Kidney epithelial cell (primary cell): ENCODE data around the gene ENG. TPM values are rescaled to one million over a fixed set of nuclear protein-coding genes. Genes with fewer than 3 reads are reported as not detected.

Experiments used
- DNase-seq: peaks from one replicate; pipeline ENCODE4 v3.0.0-alpha.2; 2010; ENCODE audit warnings: low read depth
- H3K27me3 ChIP-seq: 2 replicates; pipeline ENCODE4 v1.6.0; 2011; ENCODE audit warnings: low read length; ENCODE audit not compliant: control insufficient read depth, insufficient read depth
- H3K36me3 ChIP-seq: 2 replicates; pipeline ENCODE4 v1.5.1; 2011; ENCODE audit warnings: low read length; ENCODE audit not compliant: control insufficient read depth, insufficient read depth
- H3K4me3 ChIP-seq: 2 replicates; pipeline ENCODE4 v1.5.1; 2011; ENCODE audit warnings: low read depth, mild to moderate bottlenecking, control low read depth, low read length
- CTCF ChIP-seq: IDR thresholded peaks from 2 replicates; pipeline ENCODE4 v1.5.1; 2011; ENCODE audit warnings: mild to moderate bottlenecking, moderate library complexity, low read length, control low read depth, inconsistent platforms; ENCODE audit not compliant: insufficient read depth, poor library complexity, severe bottlenecking
- total RNA-seq: library from RNA; depleted of rRNA; stranded (reverse); fragments of >200 nt; gene quantifications from 2 replicates; pipeline ENCODE4 v1.2.3, GENCODE V29; 2015

The ENG gene
- total RNA-seq, 1 donor from 2014 or later = 3.4 TPM

DNA sequence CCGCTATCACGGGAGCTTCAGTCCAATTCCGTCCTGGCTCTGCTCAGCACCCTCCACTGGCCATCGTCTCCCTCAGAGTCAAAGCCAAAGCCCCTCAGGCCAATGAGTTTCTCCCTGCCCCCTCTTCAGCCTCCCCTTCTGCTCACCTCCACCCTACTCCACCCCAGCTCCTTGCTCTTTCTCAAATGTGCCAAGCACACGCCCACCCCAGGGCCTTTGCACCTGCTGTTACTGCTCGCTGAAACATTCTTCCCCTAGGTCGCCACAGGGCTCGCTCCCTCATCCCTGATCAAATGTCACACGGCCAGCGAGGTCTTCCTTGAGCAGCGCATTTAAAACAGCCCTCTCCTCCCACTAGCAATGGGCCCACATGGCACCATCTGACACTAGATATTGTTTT lies 6.3 kb upstream of the ENG start:
- no peak for TF ChIP-seq CTCF
- no peak for DNase-seq
- H3K27me3 ChIP-seq = no peaks in the 10 kb centered on the region
- H3K4me3 ChIP-seq = no peak overlapping the region
- no peaks in the 10 kb centered on the region for H3K36me3 ChIP-seq

GRCh38 chr9:127860260-127860659 lies 5.8 kb upstream of the ENG start:
- Histone ChIP-seq H3K27me3 (no peaks in the 10 kb centered on the region), H3K36me3 (no peaks in the 10 kb centered on the region), H3K4me3 (no peak overlapping the region)
- no peak for DNase-seq
- no peak for TF ChIP-seq CTCF

DNA sequence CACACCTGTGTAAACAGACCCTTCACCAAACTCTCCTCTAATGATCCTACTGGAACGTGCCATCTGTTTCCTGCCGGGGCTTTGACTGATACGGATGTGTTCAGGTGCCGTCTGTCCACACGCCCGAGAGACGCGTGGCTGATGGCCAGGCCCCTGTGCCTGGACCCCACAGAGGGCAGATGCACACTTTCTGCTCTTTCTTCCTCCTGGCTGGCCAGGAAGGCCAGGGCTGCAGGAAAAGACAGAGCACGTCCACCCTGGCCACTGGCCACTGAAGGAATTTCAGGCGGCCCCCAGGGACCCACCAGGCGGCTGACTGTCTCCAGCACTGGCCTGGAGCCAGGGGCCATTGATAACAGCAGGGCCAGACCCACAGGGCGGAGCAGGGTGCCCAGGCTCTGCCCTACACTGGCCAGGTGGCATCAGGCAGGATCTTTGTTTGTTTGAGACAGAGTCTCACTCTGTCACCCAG lies 3.6 kb upstream of the ENG start:
- H3K36me3 ChIP-seq = no peaks in the 10 kb centered on the region
- no peak for TF ChIP-seq CTCF
- no peak for DNase-seq
- no peak overlapping the region for H3K4me3 ChIP-seq
- no peaks in the 10 kb centered on the region for H3K27me3 ChIP-seq

GRCh38 chr9:127857278-127857677 lies 2.8 kb upstream of the ENG start:
- DNase-seq = no peak
- H3K4me3 ChIP-seq = no peak overlapping the region
- H3K36me3 ChIP-seq = no peaks in the 10 kb centered on the region
- no peaks in the 10 kb centered on the region for H3K27me3 ChIP-seq
- TF ChIP-seq CTCF = no peak

DNA sequence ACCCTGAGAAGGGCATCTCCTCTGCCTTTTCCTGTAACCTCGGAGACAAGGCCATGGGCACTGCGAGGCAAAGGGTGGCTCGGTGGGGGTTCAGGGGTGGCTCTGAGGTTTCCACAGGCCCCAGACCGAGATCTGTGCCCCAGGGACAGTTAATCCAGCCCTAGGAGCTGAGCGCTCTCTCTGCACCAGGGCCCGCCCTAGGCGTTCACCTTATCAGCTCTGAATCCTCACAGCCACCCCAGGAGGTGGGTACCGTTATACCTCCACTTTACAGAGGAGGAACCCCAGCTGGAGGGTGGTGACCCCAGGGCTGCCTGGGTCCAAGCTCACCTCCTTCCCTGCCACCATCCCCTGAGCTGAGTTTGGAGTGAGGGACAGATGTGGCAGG lies 2.3 kb upstream of the ENG start:
- H3K27me3 ChIP-seq = no peaks in the 10 kb centered on the region
- no peak overlapping the region for H3K4me3 ChIP-seq
- H3K36me3 ChIP-seq = no peaks in the 10 kb centered on the region
- no peak for TF ChIP-seq CTCF
- no peak for DNase-seq

DNA sequence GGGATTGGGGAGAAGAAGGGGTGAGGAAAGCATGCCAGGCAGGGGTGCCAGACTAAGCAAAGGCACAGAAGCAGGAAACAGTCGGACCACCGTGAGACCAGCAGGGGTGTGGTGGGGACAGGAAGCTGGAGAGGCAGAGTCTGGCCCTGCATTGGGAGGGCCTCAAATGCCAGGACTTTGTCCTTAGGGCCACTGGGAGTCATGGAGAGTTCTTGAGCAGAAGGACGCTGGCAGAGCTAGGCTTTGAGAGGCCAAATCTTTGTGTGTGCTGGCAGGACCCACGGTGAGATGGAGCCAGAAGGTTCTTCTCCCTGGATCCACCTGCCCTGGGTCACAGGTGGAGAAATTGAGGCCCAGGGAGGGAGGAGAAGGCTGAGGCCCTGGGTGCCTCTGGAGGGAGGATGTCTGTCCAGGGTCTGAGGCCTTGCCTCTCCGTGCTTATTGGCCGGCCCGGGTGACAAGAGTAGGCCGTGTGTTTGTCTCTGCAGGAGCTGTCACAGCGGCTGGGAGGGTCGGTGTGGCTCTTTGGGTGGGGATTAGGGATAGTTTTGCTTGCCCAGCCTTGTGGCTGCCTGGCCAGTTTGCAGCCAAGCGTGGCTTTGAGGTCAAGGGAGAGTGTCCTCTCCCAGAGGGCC lies 1.8 kb upstream of the ENG start:
- Histone ChIP-seq H3K36me3 (no peaks in the 10 kb centered on the region), H3K27me3 (no peaks in the 10 kb centered on the region), H3K4me3 (no peak overlapping the region)
- no peak for TF ChIP-seq CTCF
- no peak for DNase-seq
